PFSK-1 (cell line): ENCODE measurements around the gene TNFRSF21.

Source experiments
- FOXP2 ChIP-seq: optimal IDR thresholded peaks from 2 replicates; pipeline ENCODE3; 2011; ENCODE audit warnings: borderline replicate concordance, control low read depth, inconsistent platforms; ENCODE audit not compliant: insufficient read depth; ENCODE audit errors: extremely low read length, extremely low read depth
- POLR2AphosphoS5 ChIP-seq: IDR thresholded peaks from 2 replicates; pipeline ENCODE4 v1.6.1; 2012; ENCODE audit warnings: low read depth, mild to moderate bottlenecking, control low read depth, low read length, moderate library complexity
- REST ChIP-seq, 2 experiments: IDR thresholded peaks; 2 replicates each; pipeline versions ENCODE4 v1.6.1 to v1.8.0; 2011 to 2012; ENCODE audit warnings: low read depth in 2 of 2, low read length in 2 of 2, control low read depth in 1 of 2, inconsistent platforms in 1 of 2, mild to moderate bottlenecking in 1 of 2, moderate library complexity in 1 of 2; ENCODE audit not compliant: insufficient read depth in 1 of 2
- SIN3A ChIP-seq: IDR thresholded peaks from 2 replicates; pipeline ENCODE4 v1.6.1; 2012; ENCODE audit warnings: mild to moderate bottlenecking, low read length, moderate library complexity, borderline replicate concordance; ENCODE audit not compliant: insufficient read depth
- TAF1 ChIP-seq: IDR thresholded peaks from 2 replicates; pipeline ENCODE4 v1.6.1; 2012; ENCODE audit warnings: low read length, control low read depth, borderline replicate concordance; ENCODE audit not compliant: insufficient read depth

TNFRSF21 gene

GRCh38 chr6:47298475-47298874 lies 11.2 kb downstream of the TNFRSF21 start:
- no peak for TF ChIP-seq POLR2AphosphoS5
- no peak for TF ChIP-seq TAF1
- no peak for TF ChIP-seq FOXP2
- no peak for TF ChIP-seq REST (IDR thresholded peaks at IDR 0.05; ENCODE audit: insufficient read depth in 1 of 2, low read depth in 2 of 2, low read length in 2 of 2)
- TF ChIP-seq SIN3A: no peak

GRCh38 chr6:47294990-47295389 lies 14.7 kb downstream of the TNFRSF21 start:
- TF ChIP-seq FOXP2: no peak
- no peak for TF ChIP-seq REST (IDR thresholded peaks at IDR 0.05; ENCODE audit: insufficient read depth in 1 of 2, low read depth in 2 of 2, low read length in 2 of 2)
- TF ChIP-seq SIN3A: no peak
- TF ChIP-seq POLR2AphosphoS5: no peak
- TF ChIP-seq TAF1: no peak

- TF ChIP-seq FOXP2: no peak
- TF ChIP-seq REST (IDR thresholded peaks at IDR 0.05; ENCODE audit: insufficient read depth in 1 of 2, low read depth in 2 of 2, low read length in 2 of 2): no peak
- no peak for TF ChIP-seq SIN3A
- TF ChIP-seq POLR2AphosphoS5: no peak
- TF ChIP-seq TAF1: no peak
These were observed 16.8 kb downstream of the TNFRSF21 start for GRCh38 chr6:47292944-47293343.

GRCh38 chr6:47292027-47292426 lies 17.7 kb downstream of the TNFRSF21 start:
- TF ChIP-seq POLR2AphosphoS5: no peak
- no peak for TF ChIP-seq REST (IDR thresholded peaks at IDR 0.05; ENCODE audit: insufficient read depth in 1 of 2, low read depth in 2 of 2, low read length in 2 of 2)
- no peak for TF ChIP-seq SIN3A
- TF ChIP-seq TAF1: no peak
- TF ChIP-seq FOXP2: no peak

GRCh38 chr6:47290124-47290834 lies 19.4 kb downstream of the TNFRSF21 start:
- TF ChIP-seq POLR2AphosphoS5: no peak
- TF ChIP-seq REST (IDR thresholded peaks at IDR 0.05; ENCODE audit: insufficient read depth in 1 of 2, low read depth in 2 of 2, low read length in 2 of 2): no peak
- TF ChIP-seq FOXP2: no peak
- no peak for TF ChIP-seq SIN3A
- TF ChIP-seq TAF1: no peak
